NCI-H748 (cell line): ENCODE results near the gene ZDHHC22.

Experiments used
- DNase-seq: peaks from one replicate; lab custom pipeline; 2025; ENCODE audit not compliant: unreplicated experiment; lab: John Stamatoyannopoulos, UW

ZDHHC22 gene

DNA sequence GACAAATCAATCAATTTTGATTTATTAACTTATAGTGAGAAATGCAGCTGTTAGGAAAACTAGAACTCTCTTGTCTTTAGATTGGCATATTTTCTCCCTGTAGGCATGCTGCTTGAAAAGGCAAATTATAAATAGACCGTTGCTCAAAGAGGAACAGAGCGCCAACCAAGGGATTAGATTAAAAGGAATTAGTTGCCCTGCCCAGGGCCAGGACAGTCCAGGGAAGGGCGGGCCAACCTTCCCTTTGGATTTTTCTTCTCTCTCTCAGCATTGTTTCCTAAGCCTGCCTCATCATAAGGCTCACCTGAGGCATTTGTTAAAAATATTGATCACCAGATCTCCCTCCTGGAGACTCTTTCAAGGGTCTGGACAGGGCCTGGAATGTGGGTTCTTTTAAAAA is 34.9 kb downstream of the ZDHHC22 start:
- DNase-seq, result no peak

DNA sequence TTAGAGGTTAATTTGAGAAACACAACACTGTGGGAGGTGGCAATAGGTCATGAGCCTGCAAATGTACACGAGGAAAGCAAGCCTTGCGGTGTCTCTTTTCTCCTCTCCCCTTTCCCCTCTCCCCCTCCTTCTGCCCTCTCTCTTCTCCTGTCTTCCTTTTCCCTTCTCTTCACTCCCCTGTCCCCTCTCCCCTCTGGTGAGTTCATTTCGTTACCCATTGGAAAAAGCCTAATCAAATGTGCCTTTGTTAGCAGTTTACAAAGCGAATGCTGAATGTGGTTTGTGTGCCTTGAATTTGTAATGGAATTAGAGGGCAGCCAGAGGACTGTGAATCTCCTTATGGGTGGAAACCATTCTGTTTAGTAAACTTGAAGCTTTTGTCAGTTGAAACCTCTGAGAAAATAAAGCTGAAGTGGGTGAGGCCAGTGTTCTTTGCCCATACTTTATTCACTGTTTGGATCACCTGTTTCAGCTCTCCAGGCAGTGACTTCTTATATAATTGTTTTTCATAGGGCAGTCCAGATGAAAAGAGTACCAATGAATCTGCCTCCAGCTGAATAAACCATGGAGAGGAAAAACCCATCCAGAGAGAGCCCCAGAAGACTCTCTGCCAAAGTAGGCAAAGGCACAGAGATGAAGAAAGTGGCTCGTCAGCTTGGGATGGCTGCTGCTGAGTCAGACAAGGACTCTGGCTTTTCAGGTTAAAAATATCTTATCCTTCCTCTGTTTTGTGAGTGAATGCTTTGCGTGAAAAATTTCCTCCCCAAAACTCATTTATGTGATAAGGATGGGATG is 36.2 kb downstream of the ZDHHC22 start:
- no peak for DNase-seq

DNA sequence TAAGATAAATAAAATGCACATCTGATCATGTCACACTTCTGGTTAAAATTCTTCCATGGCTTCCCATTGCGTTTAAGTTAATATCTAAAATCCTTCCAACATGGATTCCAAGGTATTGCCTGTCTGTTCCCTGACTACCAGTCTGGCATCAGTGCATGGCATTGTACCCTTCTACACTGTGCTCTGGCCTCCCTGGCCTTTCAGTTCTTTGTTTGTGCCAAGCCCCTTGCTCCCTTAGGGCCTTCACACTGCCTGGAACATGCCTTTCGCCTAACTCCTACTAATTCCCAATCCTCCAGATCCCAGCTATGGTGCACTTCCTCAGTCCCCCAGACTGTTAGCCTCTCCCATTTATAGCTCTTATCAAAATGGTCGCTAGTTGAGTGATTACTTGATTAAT is 37.2 kb downstream of the ZDHHC22 start:
- DNase-seq, result no peak

DNA sequence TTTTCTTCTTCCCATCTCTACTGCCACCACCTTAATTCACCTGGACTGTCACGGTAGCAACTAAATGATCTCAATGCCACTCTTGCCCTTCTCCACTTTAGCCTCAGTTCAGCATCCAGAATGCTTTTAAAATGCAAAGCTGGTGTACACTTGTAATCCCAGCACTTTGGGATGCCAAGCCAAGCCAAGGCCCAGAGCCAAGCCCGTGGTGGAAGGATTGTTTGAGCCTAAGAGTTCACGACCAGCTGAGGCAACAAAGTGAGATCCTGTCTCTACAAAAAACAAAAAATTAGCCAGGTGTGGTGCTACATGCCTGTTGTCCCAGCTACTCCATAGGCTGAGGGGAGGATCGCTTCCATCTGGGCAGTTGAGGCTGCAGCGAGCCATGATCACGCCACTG is 37.6 kb downstream of the ZDHHC22 start:
- no peak for DNase-seq

DNA sequence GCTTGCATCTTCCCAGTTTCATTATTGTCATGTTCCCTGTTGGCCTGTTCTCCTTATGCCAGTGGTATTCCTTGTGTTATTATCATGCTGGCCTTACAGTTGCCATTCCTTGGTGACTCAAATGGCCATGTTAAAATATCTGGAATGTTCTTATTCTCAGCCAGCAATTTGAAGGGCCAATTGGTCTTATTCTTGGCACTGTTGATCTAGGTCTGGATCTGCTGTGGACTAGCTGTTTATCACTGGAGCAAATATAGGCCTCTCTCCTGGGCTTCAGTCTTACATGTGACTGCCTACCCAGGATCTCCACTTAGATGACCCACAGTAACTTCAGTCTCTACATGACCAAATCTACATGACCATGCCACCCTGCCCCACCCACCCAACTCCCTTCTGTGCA is 38.1 kb downstream of the ZDHHC22 start:
- DNase-seq, result no peak

DNA sequence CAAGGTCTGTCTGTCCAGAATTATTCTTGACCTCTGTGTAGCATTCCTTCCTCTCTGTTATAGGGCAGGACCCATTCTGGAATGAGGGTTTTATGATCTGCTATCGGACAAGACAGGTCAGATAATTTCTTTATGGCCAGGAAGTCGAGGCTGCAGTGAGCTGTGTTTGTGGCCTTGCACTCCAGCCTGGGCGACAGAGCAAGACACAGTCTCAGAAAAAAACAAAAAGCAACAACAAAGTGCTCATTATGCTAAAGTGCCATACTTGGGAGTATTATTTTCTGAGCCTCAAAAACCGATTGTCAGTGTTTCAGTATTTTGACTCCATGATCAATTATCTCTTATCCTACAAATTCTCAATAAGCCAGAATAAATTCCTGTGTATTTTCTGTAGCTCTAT is 39.4 kb downstream of the ZDHHC22 start:
- no peak for DNase-seq

DNA sequence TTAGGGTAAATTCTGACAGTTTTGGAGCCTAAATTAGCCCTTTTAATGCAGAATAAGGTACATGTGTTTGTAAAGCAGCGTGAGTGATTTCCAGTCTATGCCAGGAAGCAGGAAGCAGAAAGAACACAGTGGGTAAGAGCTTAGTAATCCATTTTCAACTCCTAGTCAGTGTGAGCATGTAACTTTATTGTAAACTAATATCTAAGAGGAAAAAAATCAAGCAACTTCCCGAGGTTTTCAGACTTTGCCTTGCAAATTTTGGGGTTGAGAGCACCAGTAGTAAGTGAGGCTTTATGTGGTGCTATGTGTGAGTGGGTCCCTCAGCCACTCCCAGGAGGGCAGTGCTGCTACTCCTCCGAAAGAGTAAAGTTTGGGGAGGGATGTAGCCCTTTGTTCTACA is 40.6 kb downstream of the ZDHHC22 start:
- no peak for DNase-seq

DNA sequence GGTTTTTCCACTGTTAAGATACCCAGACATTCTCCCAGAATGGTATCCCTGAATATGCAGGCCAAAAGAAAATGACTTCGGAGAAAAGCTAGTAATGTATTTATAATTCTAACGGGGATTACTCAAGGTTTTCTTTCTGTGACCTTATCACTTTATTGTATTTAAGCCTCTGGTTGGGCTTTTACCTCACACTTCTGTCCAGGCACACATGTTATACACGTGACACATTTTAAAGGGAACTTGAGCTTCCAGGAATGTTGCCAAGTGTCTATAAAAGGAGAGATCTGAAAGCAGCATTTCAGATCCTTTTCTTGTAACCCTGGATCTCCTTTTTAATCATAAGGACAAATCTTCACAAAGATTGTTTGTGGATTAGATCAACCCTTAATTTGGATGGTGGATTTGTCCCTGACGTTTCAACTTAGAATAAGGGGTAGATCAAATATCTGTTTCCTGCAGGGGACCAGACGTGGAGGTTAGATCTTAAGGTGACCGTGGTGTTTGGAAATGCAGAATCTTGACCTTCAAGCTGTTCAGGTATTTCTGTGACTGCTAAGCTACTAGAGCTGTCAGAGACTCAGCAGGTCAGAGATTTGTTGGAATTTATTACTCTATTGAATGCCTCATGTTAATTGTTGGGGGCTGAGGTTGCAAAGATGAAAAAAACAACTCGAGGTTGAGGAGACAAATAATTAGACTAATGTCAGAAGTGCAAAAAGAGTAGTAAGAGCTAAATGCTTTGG is 42.0 kb downstream of the ZDHHC22 start:
- DNase-seq, result no peak

DNA sequence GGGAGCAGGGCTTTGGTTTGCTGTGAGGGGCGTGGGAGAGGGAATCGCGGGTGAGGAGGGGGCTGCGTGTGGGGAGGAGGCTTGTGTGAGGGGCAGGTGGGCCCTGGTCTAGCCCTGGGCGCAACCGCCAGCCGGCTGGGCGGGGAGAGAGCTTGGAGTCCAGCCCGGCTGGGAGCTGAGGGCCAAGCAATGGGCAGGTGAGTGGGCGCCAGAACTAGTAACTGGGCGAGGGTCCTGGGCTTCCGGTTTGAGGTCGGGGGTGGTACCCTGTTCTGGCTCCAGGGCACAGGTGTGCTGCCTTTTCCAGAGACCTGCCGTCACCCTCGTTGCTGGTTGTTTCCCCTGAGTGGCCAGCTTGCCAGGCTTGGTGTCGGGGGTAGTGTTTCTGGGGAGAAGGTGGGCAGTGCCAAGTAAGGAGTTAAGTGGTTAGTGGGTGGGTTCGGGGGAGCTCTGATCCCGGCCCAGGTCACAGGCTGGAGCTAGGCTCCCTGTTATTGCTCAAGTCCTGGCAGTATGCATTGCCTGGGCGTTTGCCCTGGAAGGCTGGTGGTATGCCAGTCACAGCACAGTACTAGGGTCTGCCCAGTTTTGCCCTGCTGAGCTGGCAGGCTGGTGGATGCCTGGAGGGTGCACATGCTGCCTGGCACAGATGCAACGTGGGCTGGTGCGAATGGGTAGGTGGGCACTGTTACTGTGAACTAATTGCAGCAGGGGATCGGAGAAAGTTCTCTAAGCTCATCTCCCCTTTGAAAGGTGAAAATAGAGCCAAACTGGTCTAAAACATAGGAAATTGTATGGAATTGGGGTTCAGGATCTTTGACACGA is 42.9 kb downstream of the ZDHHC22 start:
- peak; percentile 46 for DNase-seq

DNA sequence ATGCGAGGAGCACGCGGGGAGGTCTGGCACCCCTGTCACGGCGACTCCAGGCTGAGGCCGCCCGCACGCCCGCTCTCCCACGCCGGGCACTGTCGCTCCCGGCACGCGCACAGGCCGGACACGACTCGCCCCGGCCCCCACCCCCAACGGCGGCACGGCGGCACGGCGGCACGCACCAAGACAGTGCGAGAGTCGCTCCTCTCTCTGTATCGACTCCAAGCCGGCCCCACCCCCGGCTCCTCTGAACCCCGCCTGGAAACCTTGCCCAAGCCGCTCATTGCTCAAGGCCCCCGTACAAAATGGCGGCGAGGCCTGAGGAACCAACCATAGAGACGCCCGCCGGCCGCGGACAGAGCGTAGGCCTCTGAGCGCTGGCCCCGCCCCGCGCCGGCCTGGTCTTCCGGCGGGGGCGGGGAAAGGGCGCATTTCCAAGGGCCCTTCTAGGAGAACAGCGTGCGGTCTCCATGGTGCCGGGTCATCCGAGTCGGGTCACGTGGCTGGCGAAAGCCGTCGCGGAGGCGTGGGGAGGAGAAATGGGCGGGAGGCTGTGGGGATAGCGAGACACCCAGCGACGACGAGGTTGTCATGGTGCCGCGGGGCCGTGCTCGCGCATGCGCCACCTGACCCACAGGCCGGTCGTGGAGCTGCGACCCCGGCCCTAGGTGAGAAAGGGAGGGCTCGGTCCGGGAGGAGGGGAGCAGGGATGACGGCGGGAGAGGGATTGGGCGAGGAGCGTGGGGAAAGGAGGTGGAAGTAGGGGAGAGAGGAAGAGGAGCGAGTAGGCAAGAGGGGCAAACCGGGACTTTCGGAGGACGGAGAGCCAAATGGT is 43.7 kb downstream of the ZDHHC22 start, which contains the start of gene CIPC:
TSS of gene CIPC (plus strand) at position 559 of the 829 bp plus-strand sequence. CDS start 7,451 bp downstream, outside the sequence.
- peak; percentile 99 for DNase-seq

DNA sequence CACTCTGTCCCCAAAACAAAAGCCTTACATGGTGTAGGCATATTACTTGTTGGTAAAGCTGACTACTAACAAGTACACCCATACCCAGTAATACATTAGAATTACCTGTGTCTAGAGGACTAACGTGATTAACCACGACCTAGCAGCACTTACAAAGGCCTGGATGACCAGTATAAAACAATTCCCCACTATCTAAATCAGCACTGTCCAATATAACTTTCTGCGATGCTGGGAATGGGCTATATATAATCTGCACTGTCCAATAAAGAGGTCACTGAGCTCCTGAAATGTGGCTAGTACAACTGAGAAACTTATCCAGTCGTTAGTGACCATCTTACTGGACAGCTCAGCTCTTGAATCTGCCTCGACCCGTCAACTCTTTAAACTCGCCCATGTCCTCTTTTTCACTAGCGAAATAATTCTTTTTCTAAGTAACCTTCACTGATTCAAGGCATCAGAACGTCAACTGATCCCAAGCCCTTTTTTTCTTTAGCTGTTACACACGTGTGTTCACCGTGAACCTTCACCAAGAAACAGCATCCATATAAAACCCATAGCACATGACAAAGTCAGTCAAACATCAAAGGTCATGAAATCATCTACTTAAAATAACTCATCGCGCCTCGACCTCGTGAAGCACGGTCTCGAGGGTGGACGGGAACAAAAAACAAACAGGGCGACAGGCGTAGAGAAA is 44.4 kb downstream of the ZDHHC22 start:
- peak; percentile 67 for DNase-seq

DNA sequence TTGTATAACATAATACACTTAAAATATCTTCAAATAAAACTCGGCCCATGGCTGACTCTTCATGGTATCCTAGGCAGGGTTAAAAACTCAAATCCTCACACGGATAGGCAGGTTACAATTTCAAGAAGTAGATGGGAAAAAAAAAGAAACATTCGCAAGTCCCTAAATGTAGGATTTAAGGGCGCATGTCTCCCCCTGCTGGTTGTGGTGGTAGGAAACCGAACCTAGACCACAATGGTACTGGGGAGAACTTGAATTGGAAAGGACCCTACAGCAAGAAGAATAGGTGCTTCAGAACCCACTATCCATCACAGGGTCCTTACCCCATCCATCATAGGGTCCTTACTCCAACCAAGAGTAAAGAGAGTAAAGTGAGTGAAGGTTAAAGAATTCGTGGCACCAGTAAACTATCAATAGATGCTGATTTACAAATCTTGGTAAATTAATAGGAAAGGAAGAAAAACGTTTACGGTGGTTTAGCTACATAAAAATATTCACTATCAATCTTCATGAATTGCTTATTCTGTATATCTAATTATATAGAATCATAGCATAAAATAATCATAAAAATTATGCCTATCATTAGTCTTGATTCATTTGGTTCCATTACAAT is 46.8 kb downstream of the ZDHHC22 start:
- DNase-seq, result peak; percentile 85

DNA sequence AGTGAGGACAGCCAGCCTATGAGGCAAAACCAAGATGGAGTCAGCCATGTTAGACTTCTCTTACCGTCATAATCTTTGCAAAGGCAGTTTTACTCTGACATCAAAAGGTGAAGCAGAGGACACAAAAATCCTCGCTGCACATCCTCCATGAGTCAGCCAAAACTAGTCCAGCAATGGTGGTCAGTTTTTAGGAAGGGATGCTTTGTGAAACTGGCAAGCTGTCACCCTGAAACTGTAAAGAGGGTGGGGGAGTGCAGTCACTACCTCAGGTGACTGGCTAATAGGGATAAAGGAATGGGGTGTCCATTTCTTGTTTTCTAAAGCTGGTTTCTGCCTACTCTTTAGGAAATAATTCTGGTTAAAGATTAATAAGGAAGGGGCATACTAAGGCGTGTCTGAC is 48.9 kb downstream of the ZDHHC22 start:
- no peak for DNase-seq

DNA sequence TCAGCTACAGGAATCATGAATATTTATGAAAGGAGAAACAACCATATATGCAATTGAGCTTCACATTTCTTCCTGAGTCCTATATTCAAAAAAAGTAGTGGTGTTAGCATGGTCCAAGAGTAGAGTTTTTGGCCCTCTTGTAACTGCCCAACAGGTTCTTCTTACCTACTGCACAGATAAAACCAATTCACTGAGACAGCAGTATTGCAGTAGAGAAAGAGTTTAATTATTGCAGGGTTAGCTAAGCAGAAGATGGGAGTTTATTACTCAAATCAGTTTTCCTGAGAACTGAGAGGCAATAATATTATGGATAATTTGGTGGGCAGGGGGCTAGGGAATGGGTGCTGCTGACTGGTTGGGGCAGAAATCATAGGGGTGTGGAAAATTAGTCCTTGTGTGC is 50.1 kb downstream of the ZDHHC22 start:
- no peak for DNase-seq

DNA sequence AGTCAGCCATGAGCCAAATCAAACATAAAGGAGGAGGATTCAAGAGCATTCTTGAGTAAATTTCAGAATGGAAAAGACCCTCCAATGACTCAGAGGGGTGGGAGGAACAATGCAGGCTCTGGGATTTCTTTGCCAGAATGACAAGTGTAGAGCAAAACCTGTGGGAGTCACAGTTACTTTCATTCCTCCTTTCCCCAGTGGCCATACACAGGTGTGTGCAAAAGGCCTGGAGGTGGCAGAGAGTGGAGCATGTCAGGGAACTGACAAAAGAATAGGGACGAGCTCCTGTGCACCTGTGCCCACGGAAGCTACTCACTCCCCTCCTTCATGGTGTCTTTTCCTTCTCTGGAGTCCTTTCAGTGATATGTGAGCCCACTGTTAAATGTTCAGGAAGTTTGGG is 52.9 kb downstream of the ZDHHC22 start:
- DNase-seq, result peak; percentile 40

DNA sequence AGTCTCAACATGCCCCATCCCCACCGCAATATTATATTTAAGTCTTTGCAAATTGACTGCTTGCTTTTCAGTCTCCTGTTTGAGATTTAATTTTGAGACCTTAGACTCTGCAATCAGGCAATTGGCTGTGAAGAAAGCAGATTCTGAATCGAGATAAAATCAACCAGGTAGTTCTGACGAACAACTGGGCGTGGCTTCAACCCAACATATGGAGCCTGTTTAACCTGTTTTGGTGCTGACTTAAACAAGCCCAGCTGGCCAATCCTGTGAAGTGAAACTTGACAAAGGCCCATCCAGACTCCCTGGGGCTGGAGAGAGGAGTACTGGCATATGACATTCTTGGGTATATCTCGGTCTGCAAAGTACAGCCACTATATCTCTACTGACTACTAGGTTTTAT is 53.4 kb downstream of the ZDHHC22 start:
- peak; percentile 98 for DNase-seq

DNA sequence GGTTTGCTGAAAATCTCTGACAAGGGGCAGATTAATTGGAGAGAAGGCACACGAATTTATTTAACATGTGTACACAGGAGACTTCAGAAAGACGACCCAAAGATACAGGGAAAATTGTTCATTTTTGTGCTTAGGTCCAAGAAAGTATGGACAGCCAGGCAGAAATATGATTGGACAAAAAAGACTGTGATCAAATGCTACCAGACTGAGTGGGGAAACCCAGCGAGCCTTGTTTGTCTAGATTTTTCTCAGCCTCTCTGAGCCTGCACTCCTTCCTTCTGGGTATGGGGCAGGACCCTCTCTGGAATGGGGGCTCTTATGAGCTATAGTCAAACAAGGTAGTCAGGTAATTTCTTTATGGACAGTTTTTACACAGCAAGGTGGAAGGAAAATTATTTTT is 54.0 kb downstream of the ZDHHC22 start:
- no peak for DNase-seq

DNA sequence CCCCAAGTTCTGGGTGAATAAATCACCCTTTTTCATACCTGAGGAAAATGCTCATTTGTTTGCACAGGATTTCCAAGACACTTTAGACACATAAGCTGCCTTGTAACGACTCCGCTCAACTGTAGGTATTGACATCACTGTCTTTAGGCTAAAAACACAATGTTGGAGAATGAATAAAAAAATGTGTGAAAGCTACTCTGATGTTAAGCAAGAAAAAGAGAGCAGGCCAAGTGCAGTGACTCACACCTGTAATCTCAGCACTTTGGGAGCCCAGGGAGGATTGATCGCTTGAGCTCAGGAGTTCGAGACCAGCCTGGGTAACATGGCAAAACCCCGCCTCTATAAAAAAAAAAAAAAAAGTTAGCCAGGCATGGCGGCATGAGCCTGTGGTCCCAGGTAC is 54.6 kb downstream of the ZDHHC22 start:
- DNase-seq, result no peak

DNA sequence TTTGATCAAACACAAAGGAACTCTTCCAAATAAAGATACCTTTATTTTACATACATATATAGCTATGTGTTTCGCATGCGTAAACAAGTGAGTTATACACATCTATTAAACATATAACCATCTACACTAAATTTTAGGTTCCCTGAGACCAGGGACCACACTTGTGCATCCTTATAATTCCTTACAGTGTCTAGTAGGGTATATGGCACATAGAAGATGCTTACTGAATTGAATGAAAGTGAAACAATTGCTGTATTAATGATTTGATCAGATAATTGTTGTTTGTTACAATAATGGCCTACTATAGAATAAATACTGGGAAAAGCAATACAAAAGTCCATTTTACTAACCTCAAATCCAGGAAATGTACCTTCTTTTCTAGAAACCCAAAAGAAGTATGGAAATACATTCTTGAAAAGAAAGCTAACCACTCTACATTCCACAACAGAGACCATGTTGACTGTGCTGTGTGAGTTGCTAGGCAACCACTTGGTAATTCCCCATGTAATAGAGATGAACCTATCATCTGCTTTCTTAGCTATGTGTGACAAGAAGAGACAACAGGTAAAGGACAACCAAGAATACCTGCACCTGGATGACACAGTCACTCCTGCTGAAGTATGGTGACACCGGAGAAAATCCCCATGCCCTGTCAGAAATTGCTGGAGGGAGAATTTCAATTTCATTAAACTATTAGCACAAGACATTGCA is 55.4 kb downstream of the ZDHHC22 start:
- peak; percentile 51 for DNase-seq
